Measurements from ENCODE around the gene ADAM12. TPM values are rescaled to one million over a fixed set of nuclear protein-coding genes. Genes with fewer than 3 reads are reported as not detected.

ADAM12 gene
- polyA plus RNA-seq, 3 donors, result 0.05 TPM; not detected in 2

GRCh38 chr10:126014309-126014708 is 374.0 kb downstream of the ADAM12 start:
- no peak overlapping the region for H2AFZ ChIP-seq (ENCODE audit: insufficient read depth, low read depth, low read length, poor library complexity, severe bottlenecking)
- H3K27ac ChIP-seq (ENCODE audit: low read depth in 1 of 2, low read length in 2 of 2), result no peak overlapping the region
- H3K4me2 ChIP-seq (replicated peaks; ENCODE audit: extremely low read depth, low read length, poor library complexity, severe bottlenecking), result no peak overlapping the region
- H4K20me1 ChIP-seq (ENCODE audit: insufficient read depth, low read length), result no peaks in the 10 kb centered on the region
- Mint-ChIP-seq H3K27ac (no peak overlapping the region), H3K4me1 (no peaks in the 10 kb centered on the region), H3K4me3 (no peak overlapping the region), H3K27me3 (ENCODE audit: low read depth in 3 of 3) (peaks cover 0 to 2% (median 2%) of the 10 kb centered on the region in 3 donors), H3K9me3 (peaks cover 0 to 7% (median 2%) of the 10 kb centered on the region in 7 donors), H3K36me3 (no peaks in the 10 kb centered on the region)
- TF ChIP-seq CTCF (IDR thresholded peaks at IDR 0.05), result no peak
- H3K4me3 ChIP-seq (replicated peaks in 1 of 3; ENCODE audit: low read depth in 2 of 3, low read length in 3 of 3), result no peak overlapping the region
- no peaks in the 10 kb centered on the region for H3K27me3 ChIP-seq (ENCODE audit: control insufficient read depth in 2 of 2, insufficient read depth in 2 of 2, low read length in 2 of 2)
- H3K36me3 ChIP-seq (replicated peaks in 1 of 2; ENCODE audit: control insufficient read depth in 1 of 2, insufficient read depth in 2 of 2, low read length in 2 of 2), result no peaks in the 10 kb centered on the region
- H3K4me1 ChIP-seq (ENCODE audit: control insufficient read depth in 1 of 2, insufficient read depth in 2 of 2, low read length in 2 of 2), result no peaks in the 10 kb centered on the region
- H3K9ac ChIP-seq (ENCODE audit: insufficient read depth, low read length, poor library complexity, severe bottlenecking), result no peak overlapping the region
- H3K9me3 ChIP-seq (replicated peaks in 1 of 2; ENCODE audit: control insufficient read depth in 1 of 2, insufficient read depth in 1 of 2, low read length in 2 of 2), result no peaks in the 10 kb centered on the region
- intact Hi-C loops (cut with micrococcal nuclease), result no loop called here
- H3K79me2 ChIP-seq (ENCODE audit: insufficient read depth, low read length), result no peaks in the 10 kb centered on the region
- WGBS (ENCODE audit: insufficient coverage), result 100% methylated on average over 3 of the region's 7 CpGs
- no peak for DNase-seq

GRCh38 chr10:126013489-126014281 is 374.6 kb downstream of the ADAM12 start:
- Mint-ChIP-seq H3K27me3 (ENCODE audit: low read depth in 3 of 3) (peaks cover 0 to 2% (median 2%) of the 10 kb centered on the region in 3 donors), H3K4me1 (no peaks in the 10 kb centered on the region), H3K36me3 (no peaks in the 10 kb centered on the region), H3K4me3 (no peak overlapping the region), H3K27ac (peak overlapping the region in 1 of 7 donors; percentile 13), H3K9me3 (peaks cover 0 to 7% (median under 1%) of the 10 kb centered on the region in 7 donors)
- Histone ChIP-seq H3K4me2 (replicated peaks; ENCODE audit: extremely low read depth, low read length, poor library complexity, severe bottlenecking) (no peak overlapping the region), H3K79me2 (ENCODE audit: insufficient read depth, low read length) (no peaks in the 10 kb centered on the region), H3K27me3 (ENCODE audit: control insufficient read depth in 2 of 2, insufficient read depth in 2 of 2, low read length in 2 of 2) (no peaks in the 10 kb centered on the region), H3K4me1 (ENCODE audit: control insufficient read depth in 1 of 2, insufficient read depth in 2 of 2, low read length in 2 of 2) (no peaks in the 10 kb centered on the region), H3K9ac (ENCODE audit: insufficient read depth, low read length, poor library complexity, severe bottlenecking) (no peak overlapping the region), H3K9me3 (replicated peaks in 1 of 2; ENCODE audit: control insufficient read depth in 1 of 2, insufficient read depth in 1 of 2, low read length in 2 of 2) (no peaks in the 10 kb centered on the region), H4K20me1 (ENCODE audit: insufficient read depth, low read length) (no peaks in the 10 kb centered on the region), H3K27ac (ENCODE audit: low read depth in 1 of 2, low read length in 2 of 2) (no peak overlapping the region), H3K36me3 (replicated peaks in 1 of 2; ENCODE audit: control insufficient read depth in 1 of 2, insufficient read depth in 2 of 2, low read length in 2 of 2) (no peaks in the 10 kb centered on the region), H3K4me3 (replicated peaks in 1 of 3; ENCODE audit: low read depth in 2 of 3, low read length in 3 of 3) (no peak overlapping the region), H2AFZ (ENCODE audit: insufficient read depth, low read depth, low read length, poor library complexity, severe bottlenecking) (no peak overlapping the region)
- intact Hi-C loops (cut with micrococcal nuclease), result no loop called here
- TF ChIP-seq CTCF (IDR thresholded peaks at IDR 0.05), result no peak
- WGBS (ENCODE audit: insufficient coverage), result 90% methylated on average over 9 of the region's 10 CpGs
- no peak for DNase-seq
